GM10266 (cell line): ENCODE results near the gene CTBS.

Experiments
- DNase-seq: peaks from one replicate; pipeline ENCODE4 v3.0.0; 2012; ENCODE audit errors: extremely low spot score
- CTCF ChIP-seq: IDR thresholded peaks from 2 replicates; pipeline ENCODE4 v1.5.1; 2012; ENCODE audit warnings: mild to moderate bottlenecking, low read depth; ENCODE audit not compliant: control insufficient read depth, insufficient read depth; ENCODE audit errors: missing control alignments

The CTBS gene

GRCh38 chr1:84585803-84586202 lies 11.6 kb upstream of the CTBS start:
- DNase-seq = no peak
- no peak for TF ChIP-seq CTCF

GRCh38 chr1:84584126-84584525 lies 9.9 kb upstream of the CTBS start:
- TF ChIP-seq CTCF = no peak
- no peak for DNase-seq

- no peak for DNase-seq
These were observed 9.4 kb upstream of the CTBS start for GRCh38 chr1:84583648-84584047.

GRCh38 chr1:84582802-84583587 lies 8.8 kb upstream of the CTBS start:
- TF ChIP-seq CTCF = no peak
- DNase-seq = no peak

More at GRCh38 chr1:84583648-84584047, 9.4 kb upstream of the CTBS start:
- TF ChIP-seq CTCF = no peak

- DNase-seq = no peak
- TF ChIP-seq CTCF = no peak
These were observed 7.4 kb upstream of the CTBS start for GRCh38 chr1:84581648-84582047.

GRCh38 chr1:84574936-84575335 lies 696 bp upstream of the CTBS start:
- DNase-seq = no peak

More at GRCh38 chr1:84574936-84575335, 696 bp upstream of the CTBS start:
- TF ChIP-seq CTCF = no peak
